Hematopoietic multipotent progenitor cell (in vitro differentiated cells): ENCODE data around the gene KCNT2. TPM values are rescaled to one million over a fixed set of nuclear protein-coding genes. Genes with fewer than 3 reads are reported as not detected.
"Not testable (repeated sequence)": the region's sequence is repeated elsewhere in the genome, so short reads cannot be mapped to it uniquely, and the experiment has no call there.

Experiments
- DNase-seq, 3 donors: peaks; one replicate each; pipeline ENCODE4 v3.0.0-alpha.2; 2011 to 2015; ENCODE audit warnings: low read depth in 2 of 3, low spot score in 2 of 3
- total RNA-seq: library from RNA; depleted of rRNA; stranded (reverse); fragments of >200 nt; gene quantifications from one replicate; pipeline ENCODE4 v1.2.3, GENCODE V29; 2012

The KCNT2 gene
- total RNA-seq, 1 donor, result 0.27 TPM

DNA sequence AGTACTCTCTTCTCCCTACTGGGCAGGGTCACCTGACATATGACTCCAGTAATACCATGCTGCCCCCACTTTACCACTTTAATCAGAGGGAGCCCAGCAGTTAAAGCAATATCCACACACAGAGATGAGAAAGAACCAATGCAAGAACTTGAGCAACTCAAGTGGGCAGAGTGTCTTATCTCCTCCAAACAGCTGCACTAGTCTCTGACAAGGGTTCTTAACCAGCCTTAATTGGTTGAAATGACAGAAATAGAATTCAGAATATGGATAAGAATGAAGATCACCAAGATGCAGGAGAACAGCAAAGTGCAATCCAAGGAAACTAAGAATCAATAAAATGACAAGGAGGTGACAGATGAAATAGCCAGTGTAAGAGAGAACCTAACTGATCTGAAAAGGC, 91.0 kb downstream of the KCNT2 start:
- no peak for DNase-seq

GRCh38 chr1:196516373-196516772, 91.9 kb downstream of the KCNT2 start:
- no peak for DNase-seq

- no peak for DNase-seq
These were observed 92.3 kb downstream of the KCNT2 start for GRCh38 chr1:196515904-196516303.

DNA sequence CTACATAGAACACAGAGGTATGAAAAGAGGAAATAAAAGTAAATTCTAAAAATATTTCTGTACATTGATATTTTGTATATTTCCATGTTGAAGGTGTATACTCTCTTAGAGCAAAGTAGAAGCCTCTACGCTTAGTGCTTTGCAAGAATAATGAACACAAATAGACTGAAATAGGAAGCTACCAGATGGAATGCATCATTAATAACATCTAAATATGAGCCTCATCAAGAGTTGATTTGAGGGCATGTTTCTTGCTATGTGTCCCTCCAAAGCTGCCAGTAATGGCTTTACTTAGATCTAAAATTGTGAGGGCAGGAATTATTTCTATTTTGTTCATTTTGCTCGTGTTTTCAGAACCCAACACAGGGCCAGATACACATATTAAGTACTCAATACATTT, 94.4 kb downstream of the KCNT2 start:
- no peak for DNase-seq

- DNase-seq, result no peak
These were observed 97.8 kb downstream of the KCNT2 start for GRCh38 chr1:196510451-196510850.

GRCh38 chr1:196504224-196504623, 104.0 kb downstream of the KCNT2 start:
- not testable (repeated sequence) for DNase-seq

DNA sequence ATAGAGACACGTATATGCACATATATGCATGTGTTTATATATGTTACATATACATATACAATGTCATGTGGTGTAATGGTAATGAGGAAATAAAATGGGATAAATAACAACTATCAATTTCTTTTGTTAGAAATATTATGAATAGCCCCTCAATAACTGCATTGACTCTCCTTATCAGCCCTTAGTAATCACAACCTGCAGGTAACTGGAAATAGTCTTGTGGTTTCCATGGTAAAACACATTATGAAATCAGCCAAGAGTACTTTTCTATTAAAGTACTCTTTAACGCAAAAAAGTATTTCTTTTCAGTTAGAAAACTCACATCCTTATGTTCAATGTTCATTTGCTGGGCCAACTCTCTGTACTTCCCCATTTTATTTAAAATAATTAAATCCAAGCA, 105.8 kb downstream of the KCNT2 start:
- DNase-seq, result no peak

DNA sequence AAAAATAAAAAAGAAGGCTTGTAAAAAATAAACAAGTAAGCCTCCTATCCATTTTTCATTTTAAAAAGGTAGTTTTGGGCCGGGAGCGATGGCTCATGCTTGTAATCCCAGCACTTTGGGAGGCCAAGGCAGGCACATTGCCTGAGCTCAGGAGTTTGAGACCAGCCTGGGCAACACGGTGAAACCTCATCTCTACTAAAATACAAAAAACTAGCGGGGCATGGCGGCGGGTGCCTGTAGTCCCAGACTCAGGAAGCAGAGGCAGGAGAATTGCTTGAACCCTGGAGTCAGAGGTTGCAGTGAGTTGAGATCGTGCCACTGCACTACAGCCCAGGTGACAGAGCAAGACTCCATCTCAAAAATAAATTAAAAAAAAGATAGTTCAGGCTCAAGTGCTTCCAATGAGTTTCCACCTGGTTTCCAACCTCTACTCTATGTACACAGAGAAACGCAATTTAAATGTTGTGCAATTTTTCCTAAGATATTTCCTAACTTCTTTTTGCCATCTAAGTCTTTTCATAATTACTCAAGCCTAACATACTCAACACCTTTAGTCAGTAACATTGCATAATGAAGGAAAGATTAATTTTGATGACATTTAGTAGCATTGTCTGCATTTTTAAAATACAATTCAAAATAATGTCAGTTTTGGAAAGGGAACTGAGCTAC, 106.3 kb downstream of the KCNT2 start:
- DNase-seq, result no peak

GRCh38 chr1:196497817-196498216, 110.4 kb downstream of the KCNT2 start:
- no peak for DNase-seq

- no peak for DNase-seq
These were observed 113.5 kb downstream of the KCNT2 start for GRCh38 chr1:196494766-196495165.

DNA sequence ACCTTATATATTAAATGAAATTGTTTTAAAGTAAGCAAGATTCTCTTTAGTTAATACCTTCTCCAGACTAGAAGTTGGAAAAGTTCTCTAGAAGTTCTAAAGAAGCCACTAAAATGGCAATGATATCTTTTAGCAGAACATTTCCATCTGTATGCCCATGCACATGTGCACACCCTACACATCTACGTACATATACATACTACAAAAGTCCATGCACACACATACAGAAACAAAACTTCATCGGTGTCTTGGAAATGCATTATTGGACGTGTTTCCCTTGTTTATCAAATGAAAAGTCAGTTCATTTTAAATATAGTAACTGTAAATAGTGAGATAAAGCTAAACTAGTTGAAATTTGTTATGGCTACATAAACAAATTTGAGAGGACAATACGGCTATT, 114.4 kb downstream of the KCNT2 start:
- DNase-seq, result no peak

DNA sequence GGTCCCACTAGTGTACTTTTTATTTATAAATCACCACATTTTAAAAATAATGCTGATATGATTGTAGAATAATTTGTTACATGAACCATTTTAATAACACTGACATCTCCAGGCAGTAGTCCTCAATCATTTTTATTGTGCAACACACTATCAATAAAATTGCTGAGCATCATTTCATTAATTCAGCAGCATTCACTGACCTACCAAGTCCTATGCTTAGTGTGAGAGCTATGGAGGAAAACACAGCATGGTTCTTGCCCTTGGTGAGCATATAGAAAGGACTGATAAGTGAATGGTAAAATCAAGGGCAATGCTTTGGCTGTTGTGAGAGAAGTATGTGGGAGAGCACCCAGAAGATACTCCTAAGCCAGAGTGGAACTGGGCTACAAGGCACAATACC, 119.7 kb downstream of the KCNT2 start:
- DNase-seq, result no peak

- no peak for DNase-seq
These were observed 121.9 kb downstream of the KCNT2 start for GRCh38 chr1:196486346-196486745.

GRCh38 chr1:196481616-196482015, 126.6 kb downstream of the KCNT2 start:
- DNase-seq, result no peak

DNA sequence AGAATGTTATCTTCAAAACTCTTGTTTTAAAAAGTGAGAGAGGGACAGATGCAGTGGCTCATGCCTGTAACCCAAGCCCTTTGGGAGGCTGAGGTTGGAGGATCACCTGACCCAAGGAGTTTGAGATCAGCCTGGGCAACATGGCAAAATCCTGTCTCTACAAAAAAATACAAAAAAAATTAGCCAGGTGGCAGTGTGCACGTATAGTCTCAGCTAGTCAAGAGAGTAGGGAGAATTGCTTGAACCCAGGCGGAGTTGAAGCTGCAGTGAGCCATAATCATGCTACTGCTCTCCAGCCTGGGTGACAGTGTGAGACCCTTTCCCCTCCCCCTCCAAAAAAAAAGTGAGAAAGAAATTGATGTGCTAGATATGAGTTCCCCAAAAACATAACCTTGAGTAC, 131.0 kb downstream of the KCNT2 start:
- DNase-seq, result peak in 1 of 3 donors; percentile 1

GRCh38 chr1:196467230-196467925, 140.9 kb downstream of the KCNT2 start:
- no peak for DNase-seq

DNA sequence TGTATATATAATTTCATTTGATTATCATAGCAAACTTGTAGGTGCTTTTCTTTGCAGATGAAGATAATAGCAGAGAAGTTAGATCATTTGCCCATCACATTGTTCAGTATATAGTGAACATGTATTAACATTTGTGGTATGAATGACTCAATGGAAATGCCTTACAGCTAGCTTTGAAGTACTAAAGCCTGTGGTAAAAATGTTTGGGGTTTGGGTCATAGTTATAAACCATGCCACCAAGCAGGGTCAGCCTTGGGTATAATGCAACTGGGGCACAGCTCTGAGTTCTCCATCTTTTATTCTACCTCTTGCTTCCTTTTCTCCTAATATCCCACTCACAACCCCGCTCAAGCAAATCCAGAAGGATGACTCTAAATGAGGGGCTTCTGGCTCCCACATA, 141.6 kb downstream of the KCNT2 start:
- no peak for DNase-seq

DNA sequence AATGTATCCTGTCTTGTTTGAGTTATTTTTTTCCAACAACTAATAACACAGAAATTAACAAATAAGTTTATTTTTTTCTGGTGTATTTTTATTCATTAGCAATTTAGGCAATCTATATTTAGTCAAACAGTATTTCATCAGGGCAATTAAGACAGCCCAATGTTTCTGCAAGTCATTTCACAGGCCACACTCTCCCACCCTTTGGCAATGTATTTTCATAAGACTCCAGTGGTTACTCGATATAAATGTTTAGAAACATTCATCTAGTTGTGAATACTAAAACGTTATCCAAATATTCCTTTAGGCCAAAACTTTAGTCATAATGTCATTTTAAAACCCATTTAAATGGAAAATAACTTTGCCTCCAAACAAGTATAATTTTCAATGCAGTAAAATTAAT, 142.1 kb downstream of the KCNT2 start:
- no peak for DNase-seq

DNA sequence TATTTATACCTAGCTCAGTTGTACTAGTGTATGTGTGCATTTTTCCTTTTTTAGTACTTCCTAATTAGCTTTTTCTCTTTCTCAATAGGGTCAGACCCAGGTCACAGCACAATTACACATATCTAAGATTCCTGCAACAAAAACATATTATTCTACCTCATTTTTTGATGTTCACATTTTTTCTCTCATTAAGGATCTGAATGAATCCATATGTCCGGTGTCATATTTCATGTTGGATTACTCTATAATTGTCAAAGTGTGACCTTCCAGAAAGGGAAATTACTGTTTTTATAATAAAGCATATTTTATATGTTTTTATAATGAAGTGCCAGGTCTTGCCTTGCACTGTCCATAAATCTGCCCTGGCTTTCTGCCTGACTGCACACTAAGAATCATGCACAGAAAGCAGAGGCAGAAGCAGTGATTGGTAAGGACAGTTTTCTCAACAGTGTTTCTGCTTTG, 143.7 kb downstream of the KCNT2 start:
- DNase-seq, result no peak

DNA sequence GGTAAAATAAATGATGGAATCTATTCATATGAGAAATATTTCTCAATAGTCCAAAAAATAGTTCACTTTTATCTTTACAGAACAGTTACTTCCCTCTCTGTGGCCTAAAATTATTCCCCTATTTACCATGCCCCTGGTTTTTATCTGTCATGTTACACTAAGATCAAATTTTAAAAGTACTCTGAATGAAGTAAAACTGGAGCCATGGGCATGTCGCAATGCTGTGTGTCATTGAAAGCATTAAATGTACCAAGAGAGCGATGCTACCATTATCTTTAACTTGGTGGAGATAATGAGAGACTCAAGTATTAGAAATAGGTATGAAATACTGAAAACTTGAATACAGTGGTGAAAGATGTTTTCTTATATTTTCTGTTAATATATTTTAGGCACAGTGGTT, 146.2 kb downstream of the KCNT2 start:
- DNase-seq, result no peak

- no peak for DNase-seq
These were observed 146.7 kb downstream of the KCNT2 start for GRCh38 chr1:196461521-196461920.

- no peak for DNase-seq
These were observed 148.9 kb downstream of the KCNT2 start for GRCh38 chr1:196459383-196459782.
